Measurements from ENCODE around the gene ADGRE2.

DNA sequence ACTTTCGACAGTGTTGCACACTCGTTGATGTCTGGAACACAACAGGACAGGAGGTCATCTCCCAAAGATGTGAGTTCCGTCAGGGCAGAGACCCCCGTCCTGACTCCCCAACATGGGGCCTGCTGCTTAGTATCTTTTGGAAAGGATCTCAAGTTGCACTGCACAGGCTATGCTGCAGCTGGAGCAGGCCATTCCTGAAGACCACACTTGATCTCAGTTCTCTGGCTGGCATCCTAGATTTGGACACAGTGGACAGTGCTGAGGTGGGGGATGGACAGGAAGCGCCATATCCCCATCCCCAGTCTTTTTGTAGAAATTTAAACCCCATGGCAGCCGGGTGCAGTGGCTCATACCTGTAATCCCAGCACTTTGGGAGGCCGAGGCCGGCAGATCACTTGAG is 5.9 kb downstream of the ADGRE2 start:
- TF ChIP-seq, protein P1, sequence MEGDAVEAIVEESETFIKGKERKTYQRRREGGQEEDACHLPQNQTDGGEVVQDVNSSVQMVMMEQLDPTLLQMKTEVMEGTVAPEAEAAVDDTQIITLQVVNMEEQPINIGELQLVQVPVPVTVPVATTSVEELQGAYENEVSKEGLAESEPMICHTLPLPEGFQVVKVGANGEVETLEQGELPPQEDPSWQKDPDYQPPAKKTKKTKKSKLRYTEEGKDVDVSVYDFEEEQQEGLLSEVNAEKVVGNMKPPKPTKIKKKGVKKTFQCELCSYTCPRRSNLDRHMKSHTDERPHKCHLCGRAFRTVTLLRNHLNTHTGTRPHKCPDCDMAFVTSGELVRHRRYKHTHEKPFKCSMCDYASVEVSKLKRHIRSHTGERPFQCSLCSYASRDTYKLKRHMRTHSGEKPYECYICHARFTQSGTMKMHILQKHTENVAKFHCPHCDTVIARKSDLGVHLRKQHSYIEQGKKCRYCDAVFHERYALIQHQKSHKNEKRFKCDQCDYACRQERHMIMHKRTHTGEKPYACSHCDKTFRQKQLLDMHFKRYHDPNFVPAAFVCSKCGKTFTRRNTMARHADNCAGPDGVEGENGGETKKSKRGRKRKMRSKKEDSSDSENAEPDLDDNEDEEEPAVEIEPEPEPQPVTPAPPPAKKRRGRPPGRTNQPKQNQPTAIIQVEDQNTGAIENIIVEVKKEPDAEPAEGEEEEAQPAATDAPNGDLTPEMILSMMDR (IDR thresholded peaks at IDR 0.05), result no peak
- no peak for TF ChIP-seq POLR2A (IDR thresholded peaks at IDR 0.05)

All from esophagus squamous epithelium (tissue), 4 donors.